HEK293 (cell line): ENCODE measurements around the gene CCDC13.

Experiments
- ATF2 ChIP-seq: fragments of 450-650 bp; formaldehyde crosslinking; IDR thresholded peaks from 2 replicates; pipeline ENCODE4 v1.5.1; 2016; ENCODE audit warnings: missing biosample characterization, missing genetic modification characterization, low read depth
- PRDM2 ChIP-seq: fragments of 450-650 bp; formaldehyde crosslinking; IDR thresholded peaks from 2 replicates; pipeline ENCODE4 v1.5.1; 2016; ENCODE audit warnings: missing biosample characterization, missing genetic modification characterization, borderline replicate concordance
- PRDM4 ChIP-seq: fragments of 450-650 bp; formaldehyde crosslinking; IDR thresholded peaks from 2 replicates; pipeline ENCODE4 v1.5.1; 2017; ENCODE audit warnings: missing biosample characterization, missing genetic modification characterization
- REPIN1 ChIP-seq: fragments of 450-650 bp; formaldehyde crosslinking; IDR thresholded peaks from 2 replicates; pipeline ENCODE4 v1.5.1; 2017; ENCODE audit warnings: missing biosample characterization, missing genetic modification characterization, low read depth
- SETDB1 ChIP-seq: IDR thresholded peaks from one replicate; pipeline ENCODE4 v1.6.1; 2017; ENCODE audit warnings: mild to moderate bottlenecking, low read length, moderate library complexity, mixed read lengths; ENCODE audit not compliant: insufficient read length
- SP7 ChIP-seq: fragments of 450-650 bp; formaldehyde crosslinking; IDR thresholded peaks from 2 replicates; pipeline ENCODE4 v1.5.1; 2016; ENCODE audit warnings: missing biosample characterization, missing genetic modification characterization
- ZBTB10 ChIP-seq: fragments of 450-650 bp; formaldehyde crosslinking; IDR thresholded peaks from 2 replicates; pipeline ENCODE4 v1.5.1; 2016; ENCODE audit warnings: missing biosample characterization, missing genetic modification characterization
- ZBTB26 ChIP-seq: fragments of 450-650 bp; formaldehyde crosslinking; optimal IDR thresholded peaks from 2 replicates; pipeline ENCODE3; 2016; ENCODE audit warnings: missing biosample characterization, mild to moderate bottlenecking, missing genetic modification characterization
- ZFHX2 ChIP-seq: fragments of 450-650 bp; formaldehyde crosslinking; conservative IDR thresholded peaks from 2 replicates; pipeline ENCODE4 v1.5.1; 2016; ENCODE audit warnings: missing biosample characterization, missing genetic modification characterization
- ZNF23 ChIP-seq: fragments of 450-650 bp; formaldehyde crosslinking; IDR thresholded peaks from 2 replicates; pipeline ENCODE4 v1.5.1; 2016; ENCODE audit warnings: missing biosample characterization, missing genetic modification characterization, borderline replicate concordance
- ZNF248 ChIP-seq: fragments of 450-650 bp; formaldehyde crosslinking; IDR thresholded peaks from 2 replicates; pipeline ENCODE4 v1.5.1; 2017; ENCODE audit warnings: missing biosample characterization, missing genetic modification characterization
- ZNF292 ChIP-seq: fragments of 450-650 bp; formaldehyde crosslinking; IDR thresholded peaks from 2 replicates; pipeline ENCODE4 v1.5.1; 2016; ENCODE audit warnings: low read depth, missing biosample characterization, missing genetic modification characterization, borderline replicate concordance
- ZNF341 ChIP-seq: fragments of 450-650 bp; formaldehyde crosslinking; IDR thresholded peaks from 2 replicates; pipeline ENCODE4; 2016; ENCODE audit warnings: low read depth, missing biosample characterization, missing genetic modification characterization
- ZNF394 ChIP-seq: fragments of 450-650 bp; formaldehyde crosslinking; IDR thresholded peaks from 2 replicates; pipeline ENCODE4 v1.5.1; 2016; ENCODE audit warnings: missing biosample characterization, missing genetic modification characterization, mild to moderate bottlenecking, moderate library complexity, borderline replicate concordance
- ZNF404 ChIP-seq: fragments of 450-650 bp; formaldehyde crosslinking; IDR thresholded peaks from 2 replicates; pipeline ENCODE4 v1.5.1; 2017; ENCODE audit warnings: missing biosample characterization, missing genetic modification characterization
- ZNF433 ChIP-seq: fragments of 450-650 bp; formaldehyde crosslinking; IDR thresholded peaks from 2 replicates; pipeline ENCODE4 v1.5.1; 2016; ENCODE audit warnings: missing biosample characterization, missing genetic modification characterization, low read depth
- ZNF621 ChIP-seq: fragments of 450-650 bp; formaldehyde crosslinking; IDR thresholded peaks from 2 replicates; pipeline ENCODE4 v1.5.1; 2017; ENCODE audit warnings: missing biosample characterization, missing genetic modification characterization
- ZNF623 ChIP-seq: fragments of 450-650 bp; formaldehyde crosslinking; IDR thresholded peaks from 2 replicates; pipeline ENCODE4 v1.5.1; 2016; ENCODE audit warnings: missing biosample characterization, missing genetic modification characterization
- ZNF624 ChIP-seq: fragments of 450-650 bp; formaldehyde crosslinking; IDR thresholded peaks from 2 replicates; pipeline ENCODE4 v1.5.1; 2017; ENCODE audit warnings: missing biosample characterization, missing genetic modification characterization
- ZNF645 ChIP-seq: fragments of 450-650 bp; formaldehyde crosslinking; IDR thresholded peaks from 2 replicates; pipeline ENCODE4; 2016; ENCODE audit warnings: missing biosample characterization, missing genetic modification characterization
- ZNF658 ChIP-seq: fragments of 450-650 bp; formaldehyde crosslinking; IDR thresholded peaks from 2 replicates; pipeline ENCODE4; 2016; ENCODE audit warnings: missing biosample characterization, missing genetic modification characterization
- ZSCAN23 ChIP-seq: fragments of 450-650 bp; formaldehyde crosslinking; IDR thresholded peaks from 2 replicates; pipeline ENCODE4 v1.5.1; 2016; ENCODE audit warnings: missing biosample characterization, missing genetic modification characterization
- ZSCAN30 ChIP-seq: fragments of 450-650 bp; IDR thresholded peaks from 2 replicates; pipeline ENCODE4 v1.5.1; 2018; ENCODE audit warnings: missing biosample characterization, mild to moderate bottlenecking, missing genetic modification characterization, moderate library complexity

CCDC13 gene

GRCh38 chr3:42814914-42815507, 42.0 kb upstream of the CCDC13 start (continued):
- no peak for TF ChIP-seq PRDM2 (tag by site-specific recombination)
- no peak for TF ChIP-seq ZNF292
- TF ChIP-seq ZNF645 (tag by site-specific recombination): no peak
- TF ChIP-seq ZBTB10 (tag by site-specific recombination): no peak
- no peak for TF ChIP-seq ZNF23 (tag by site-specific recombination)
- TF ChIP-seq ZNF621 (tag by site-specific recombination): no peak
- no peak for TF ChIP-seq ZNF433
- TF ChIP-seq ZNF623 (tag by site-specific recombination): no peak
- TF ChIP-seq ZNF248 (tag by site-specific recombination): no peak
- TF ChIP-seq ZBTB26: no peak
- peak; percentile 34; the same call in 1 of the 2 replicates for TF ChIP-seq ZSCAN30 (tag by site-specific recombination)
- TF ChIP-seq ZNF404: no peak
- no peak for TF ChIP-seq ZFHX2
- no peak; the same call in 1 of the 2 replicates for TF ChIP-seq ZSCAN23 (tag by site-specific recombination)
- no peak for TF ChIP-seq ZNF394 (tag by site-specific recombination)
- TF ChIP-seq SETDB1: no peak
- peak; percentile 64 for TF ChIP-seq PRDM4
- peak; percentile 86 for TF ChIP-seq SP7 (tag by site-specific recombination)
- TF ChIP-seq REPIN1 (tag by site-specific recombination): no peak
- no peak for TF ChIP-seq ZNF341 (tag by site-specific recombination)
- TF ChIP-seq ZNF624 (tag by site-specific recombination): no peak
- no peak for TF ChIP-seq ATF2 (tag by site-specific recombination)
- no peak for TF ChIP-seq ZNF658 (tag by site-specific recombination)
